GM21447 (cell line): ENCODE results near the gene PSAT1.
"Not testable (repeated sequence)": the region's sequence is repeated elsewhere in the genome, so short reads cannot be mapped to it uniquely, and the experiment has no call there.

Experiments used
- ATAC-seq: cut with Tn5 transposase; IDR thresholded peaks from one replicate; pipeline ENCODE4 v1.9.1; 2021; ENCODE audit not compliant: unreplicated experiment

PSAT1 gene

GRCh38 chr9:78296893-78297671, at the start of gene PSAT1:
Gene PSAT1, plus strand, starts transcription at chr9:78297125. Its CDS starts 86 bp downstream, at chr9:78297211.
- peak; percentile 95 for ATAC-seq

- ATAC-seq = no peak
Observed at GRCh38 chr9:78248635-78249034, 48.3 kb upstream of the PSAT1 start.

- no peak for ATAC-seq
Observed at GRCh38 chr9:78249542-78249941, 47.4 kb upstream of the PSAT1 start.

- no peak for ATAC-seq
Observed at GRCh38 chr9:78252616-78253015, 44.3 kb upstream of the PSAT1 start.

GRCh38 chr9:78253285-78253684, 43.6 kb upstream of the PSAT1 start:
- ATAC-seq = no peak

GRCh38 chr9:78261403-78262001, 35.4 kb upstream of the PSAT1 start:
- no peak for ATAC-seq

- no peak for ATAC-seq
Observed at GRCh38 chr9:78262655-78263054, 34.3 kb upstream of the PSAT1 start.

- no peak for ATAC-seq
Observed at GRCh38 chr9:78267889-78268288, 29.0 kb upstream of the PSAT1 start.

- no peak for ATAC-seq
Observed at GRCh38 chr9:78269784-78270183, 27.1 kb upstream of the PSAT1 start.

GRCh38 chr9:78272307-78272706, 24.6 kb upstream of the PSAT1 start:
- no peak for ATAC-seq

- ATAC-seq = no peak
Observed at GRCh38 chr9:78273761-78274160, 23.2 kb upstream of the PSAT1 start.

- no peak for ATAC-seq
Observed at GRCh38 chr9:78278177-78278777, 18.6 kb upstream of the PSAT1 start.

- no peak for ATAC-seq
Observed at GRCh38 chr9:78278801-78279200, 18.1 kb upstream of the PSAT1 start.

- no peak for ATAC-seq
Observed at GRCh38 chr9:78280982-78281668, 15.8 kb upstream of the PSAT1 start.

- not testable (repeated sequence) for ATAC-seq
Observed at GRCh38 chr9:78284181-78284580, 12.7 kb upstream of the PSAT1 start.

- ATAC-seq = no peak
Observed at GRCh38 chr9:78286125-78286524, 10.8 kb upstream of the PSAT1 start.

GRCh38 chr9:78286946-78287388, 10.0 kb upstream of the PSAT1 start:
- ATAC-seq = no peak

GRCh38 chr9:78288214-78288892, 8.6 kb upstream of the PSAT1 start:
- no peak for ATAC-seq

GRCh38 chr9:78289474-78289873, 7.5 kb upstream of the PSAT1 start:
- ATAC-seq = no peak

- ATAC-seq = no peak
Observed at GRCh38 chr9:78291240-78291925, 5.5 kb upstream of the PSAT1 start.
